ENCODE measurements around the gene LACRT. TPM values are rescaled to one million over a fixed set of nuclear protein-coding genes. Genes with fewer than 3 reads are reported as not detected.

LACRT gene
- total RNA-seq, 1 donor from 2014 or later: not detected

DNA sequence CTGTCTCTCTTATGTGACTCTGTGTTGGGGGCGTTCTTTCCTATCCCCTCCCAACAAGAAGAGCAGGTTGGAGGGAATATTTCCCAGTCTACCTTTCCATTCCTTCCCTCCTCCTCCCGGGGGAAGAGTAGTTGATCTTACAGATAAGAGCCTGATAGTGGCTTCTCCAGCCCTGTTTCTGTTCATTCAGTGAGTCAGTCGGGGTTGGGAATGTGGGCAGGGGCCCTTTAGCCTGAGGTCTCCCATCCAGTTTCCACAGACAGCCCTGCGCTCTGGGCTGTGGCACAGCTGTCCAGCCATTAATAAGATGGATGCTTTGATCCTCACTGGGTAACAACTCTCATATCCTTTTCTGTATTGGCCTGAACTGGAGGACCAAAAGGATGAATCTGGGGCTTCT, 28.1 kb downstream of the LACRT start:
- Mint-ChIP-seq H3K4me3 (ENCODE audit: low read depth) (no peak overlapping the region), H3K36me3 (ENCODE audit: insufficient read depth) (no peaks in the 10 kb centered on the region), H3K27me3 (peaks cover 59% of the 10 kb centered on the region), H3K27ac (no peak overlapping the region), H3K9me3 (ENCODE audit: low read depth) (no peaks in the 10 kb centered on the region), H3K4me1 (ENCODE audit: low read depth) (peaks cover 11% of the 10 kb centered on the region)
- DNase-seq (ENCODE audit: low spot score, unreplicated experiment): no peak
- TF ChIP-seq, protein P1, sequence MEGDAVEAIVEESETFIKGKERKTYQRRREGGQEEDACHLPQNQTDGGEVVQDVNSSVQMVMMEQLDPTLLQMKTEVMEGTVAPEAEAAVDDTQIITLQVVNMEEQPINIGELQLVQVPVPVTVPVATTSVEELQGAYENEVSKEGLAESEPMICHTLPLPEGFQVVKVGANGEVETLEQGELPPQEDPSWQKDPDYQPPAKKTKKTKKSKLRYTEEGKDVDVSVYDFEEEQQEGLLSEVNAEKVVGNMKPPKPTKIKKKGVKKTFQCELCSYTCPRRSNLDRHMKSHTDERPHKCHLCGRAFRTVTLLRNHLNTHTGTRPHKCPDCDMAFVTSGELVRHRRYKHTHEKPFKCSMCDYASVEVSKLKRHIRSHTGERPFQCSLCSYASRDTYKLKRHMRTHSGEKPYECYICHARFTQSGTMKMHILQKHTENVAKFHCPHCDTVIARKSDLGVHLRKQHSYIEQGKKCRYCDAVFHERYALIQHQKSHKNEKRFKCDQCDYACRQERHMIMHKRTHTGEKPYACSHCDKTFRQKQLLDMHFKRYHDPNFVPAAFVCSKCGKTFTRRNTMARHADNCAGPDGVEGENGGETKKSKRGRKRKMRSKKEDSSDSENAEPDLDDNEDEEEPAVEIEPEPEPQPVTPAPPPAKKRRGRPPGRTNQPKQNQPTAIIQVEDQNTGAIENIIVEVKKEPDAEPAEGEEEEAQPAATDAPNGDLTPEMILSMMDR (IDR thresholded peaks at IDR 0.05; ENCODE audit: unreplicated experiment): no peak

DNA sequence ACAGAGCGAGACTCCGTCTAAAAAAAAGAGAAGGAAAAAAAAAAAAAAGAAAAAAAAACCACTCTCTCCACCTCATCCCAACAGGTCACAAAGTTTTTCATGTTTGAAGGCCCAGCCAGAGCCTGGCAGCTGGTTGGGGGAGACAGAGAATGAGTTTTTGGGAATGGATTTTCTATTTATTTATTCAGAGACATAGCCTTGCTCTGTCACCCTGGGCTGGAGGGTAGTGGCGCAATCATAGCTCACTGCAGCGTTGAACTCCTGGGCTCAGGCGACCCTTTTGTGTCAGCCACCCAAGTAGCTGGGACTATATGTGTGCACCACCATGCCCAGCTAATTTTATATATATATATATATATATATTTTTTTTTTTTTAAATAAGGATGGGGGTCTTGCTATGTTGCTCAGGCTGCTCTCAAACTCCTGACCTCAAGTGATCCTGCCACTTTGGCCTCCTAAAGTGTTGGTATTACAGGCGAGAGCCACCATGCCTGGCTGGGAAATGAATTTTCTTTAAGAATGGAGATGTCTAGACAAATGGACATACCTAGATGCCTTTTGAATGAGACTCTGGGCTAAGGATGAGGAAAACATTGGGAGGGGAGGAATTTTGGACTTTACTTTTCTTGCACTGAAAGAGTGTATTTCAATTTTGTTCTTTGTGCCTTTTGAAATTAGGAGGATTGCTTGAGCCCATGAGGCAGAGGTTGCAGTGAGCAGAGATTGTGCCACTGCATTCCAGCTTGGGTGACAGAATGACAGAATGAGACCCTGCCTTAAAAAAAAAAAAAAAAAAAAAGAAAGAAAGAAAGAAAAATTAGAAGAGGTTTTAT, 29.3 kb downstream of the LACRT start:
- Mint-ChIP-seq H3K27me3 (peaks cover 56% of the 10 kb centered on the region), H3K36me3 (ENCODE audit: insufficient read depth) (no peaks in the 10 kb centered on the region), H3K27ac (no peak overlapping the region), H3K4me3 (ENCODE audit: low read depth) (no peak overlapping the region), H3K9me3 (ENCODE audit: low read depth) (no peaks in the 10 kb centered on the region), H3K4me1 (ENCODE audit: low read depth) (peaks cover 11% of the 10 kb centered on the region)
- TF ChIP-seq, protein P1 (IDR thresholded peaks at IDR 0.05; ENCODE audit: unreplicated experiment): no peak
- no peak for DNase-seq (ENCODE audit: low spot score, unreplicated experiment)

DNA sequence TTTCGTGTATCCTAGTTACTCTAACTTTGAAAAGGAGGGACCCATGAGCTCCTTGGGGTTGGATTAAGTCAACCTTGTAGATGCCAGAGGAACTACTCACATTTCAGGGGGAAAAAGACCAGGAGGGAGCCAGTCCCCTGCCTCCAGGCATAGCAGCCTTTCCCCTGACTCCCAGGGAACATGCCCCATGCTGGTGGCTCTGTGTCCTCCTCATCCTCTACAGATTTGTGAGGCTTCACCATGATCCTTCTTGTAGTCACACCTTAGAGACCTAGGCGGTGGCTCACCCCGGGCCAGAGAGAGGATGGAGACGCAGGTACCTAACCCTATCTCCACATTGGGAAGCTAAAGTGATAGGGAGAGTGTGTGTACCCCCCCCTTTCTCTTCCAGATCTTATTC, 30.3 kb downstream of the LACRT start:
- TF ChIP-seq, protein P1 (IDR thresholded peaks at IDR 0.05; ENCODE audit: unreplicated experiment): no peak
- no peaks in the 10 kb centered on the region for H3K9me3 Mint-ChIP-seq (ENCODE audit: low read depth)
- no peak overlapping the region for H3K4me3 Mint-ChIP-seq (ENCODE audit: low read depth)
- H3K36me3 Mint-ChIP-seq (ENCODE audit: insufficient read depth): no peaks in the 10 kb centered on the region
- DNase-seq (ENCODE audit: low spot score, unreplicated experiment): no peak
- H3K27me3 Mint-ChIP-seq: peaks cover 55% of the 10 kb centered on the region
- H3K4me1 Mint-ChIP-seq (ENCODE audit: low read depth): peaks cover 11% of the 10 kb centered on the region
- no peak overlapping the region for H3K27ac Mint-ChIP-seq

DNA sequence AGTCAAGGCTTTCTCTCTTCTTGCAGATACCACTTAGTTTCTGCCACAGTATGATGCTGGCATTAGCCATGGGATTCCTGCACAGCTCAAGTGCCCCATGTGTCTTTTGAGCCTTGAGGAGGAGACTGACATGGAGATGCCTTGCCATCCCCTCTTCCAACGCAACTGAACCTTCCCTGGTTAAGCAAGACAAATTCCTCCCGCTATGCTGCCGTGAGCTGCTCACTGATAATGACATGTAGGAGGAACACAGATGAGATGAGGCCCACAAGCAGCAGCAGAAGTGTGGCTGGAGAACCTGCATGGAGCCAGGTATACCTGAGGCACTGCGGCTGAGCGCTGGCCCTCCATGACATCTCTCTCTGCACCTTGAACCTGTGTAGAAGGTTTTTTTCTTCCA, 30.8 kb downstream of the LACRT start:
- H3K27ac Mint-ChIP-seq: no peak overlapping the region
- H3K4me3 Mint-ChIP-seq (ENCODE audit: low read depth): no peak overlapping the region
- H3K27me3 Mint-ChIP-seq: peaks cover 56% of the 10 kb centered on the region
- TF ChIP-seq, protein P1 (IDR thresholded peaks at IDR 0.05; ENCODE audit: unreplicated experiment): no peak
- H3K36me3 Mint-ChIP-seq (ENCODE audit: insufficient read depth): no peaks in the 10 kb centered on the region
- peaks cover 6% of the 10 kb centered on the region for H3K4me1 Mint-ChIP-seq (ENCODE audit: low read depth)
- DNase-seq (ENCODE audit: low spot score, unreplicated experiment): no peak
- H3K9me3 Mint-ChIP-seq (ENCODE audit: low read depth): no peaks in the 10 kb centered on the region

DNA sequence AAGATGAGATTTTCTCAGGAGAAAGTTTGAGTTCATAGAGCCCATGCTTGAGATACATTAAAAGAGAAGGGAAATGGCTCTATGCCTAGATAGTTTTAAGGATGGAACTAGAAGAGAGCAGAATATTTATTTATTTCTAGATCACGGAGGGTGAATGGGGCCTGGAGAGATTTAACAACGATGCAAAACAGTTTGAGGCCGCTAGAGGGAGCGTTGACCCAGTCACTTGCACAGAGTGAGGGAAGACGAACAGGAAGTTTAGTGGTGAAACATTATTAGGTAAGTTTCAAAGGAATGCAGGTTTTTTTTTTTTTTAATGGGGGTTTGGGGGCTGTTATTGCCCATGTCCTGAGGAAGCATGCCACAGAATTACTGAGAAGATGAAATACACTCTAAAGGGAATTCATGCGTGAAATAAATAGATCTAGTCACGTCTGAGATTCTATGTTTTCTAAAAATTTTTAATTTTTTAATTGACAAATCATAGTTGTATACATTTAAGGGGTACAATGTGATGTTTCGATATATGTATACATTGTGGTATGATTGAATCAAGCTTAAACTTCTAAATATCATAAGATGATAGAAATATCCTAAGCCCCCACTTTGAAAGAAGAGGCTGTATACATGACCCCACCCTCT, 31.4 kb downstream of the LACRT start:
- no peak overlapping the region for H3K27ac Mint-ChIP-seq
- peaks cover 2% of the 10 kb centered on the region for H3K4me1 Mint-ChIP-seq (ENCODE audit: low read depth)
- H3K27me3 Mint-ChIP-seq: peaks cover 55% of the 10 kb centered on the region
- TF ChIP-seq, protein P1 (IDR thresholded peaks at IDR 0.05; ENCODE audit: unreplicated experiment): peak; percentile 76
- H3K9me3 Mint-ChIP-seq (ENCODE audit: low read depth): no peaks in the 10 kb centered on the region
- peak; percentile 43 for DNase-seq (ENCODE audit: low spot score, unreplicated experiment)
- no peak overlapping the region for H3K4me3 Mint-ChIP-seq (ENCODE audit: low read depth)
- H3K36me3 Mint-ChIP-seq (ENCODE audit: insufficient read depth): no peaks in the 10 kb centered on the region
